ENCODE results near the gene FOXO6. TPM values are rescaled to one million over a fixed set of nuclear protein-coding genes. Genes with fewer than 3 reads are reported as not detected.

FOXO6 gene
- total and polyA plus RNA-seq, 2 experiments from 2014 or later, result not detected

GRCh38 chr1:41426201-41426890 is 65.1 kb downstream of the FOXO6 start:
- Histone ChIP-seq H3K9me3 (ENCODE audit: low read depth) (no peaks in the 10 kb centered on the region), H3K9ac (no peak overlapping the region), H3K36me3 (ENCODE audit: low read depth) (no peaks in the 10 kb centered on the region), H3K4me3 (no peak overlapping the region), H3K4me1 (ENCODE audit: insufficient read depth) (no peaks in the 10 kb centered on the region), H3K9me2 (ENCODE audit: insufficient read depth) (no peaks in the 10 kb centered on the region), H3K27ac (no peak overlapping the region), H4K20me1 (ENCODE audit: insufficient read depth) (no peaks in the 10 kb centered on the region), H3K27me3 (replicated peaks; ENCODE audit: insufficient read depth) (no peaks in the 10 kb centered on the region), H3K79me2 (ENCODE audit: insufficient read depth) (no peaks in the 10 kb centered on the region), H3K4me2 (ENCODE audit: unreplicated experiment) (no peak overlapping the region), H3F3A (ENCODE audit: insufficient read depth) (no peaks in the 10 kb centered on the region), H2AFZ (no peak overlapping the region)
- TF ChIP-seq EZH2phosphoT487 (IDR thresholded peaks at IDR 0.05; ENCODE audit: insufficient read depth, low read depth), result no peak
- no peak for TF ChIP-seq EZH2 (IDR thresholded peaks at IDR 0.05; ENCODE audit: insufficient read depth, poor library complexity, severe bottlenecking)
- WGBS, 2 experiments (ENCODE audit: low coverage in 1 of 2, low lambda C conversion rate in 2 of 2, missing lambda C conversion rate in 2 of 2), result 75 to 79% methylated on average over 13 of the region's 13 CpGs
- in situ Hi-C loops (cut with MboI), result no loop called here
- no peak for DNase-seq

- no peaks in the 10 kb centered on the region for H3K36me3 ChIP-seq (ENCODE audit: low read depth)
- WGBS, 2 experiments (ENCODE audit: low coverage in 1 of 2, low lambda C conversion rate in 2 of 2, missing lambda C conversion rate in 2 of 2), result 55 to 60% methylated on average over 18 to 19 of the region's 20 CpGs
- no peaks in the 10 kb centered on the region for H3K9me2 ChIP-seq (ENCODE audit: insufficient read depth)
- H3K4me3 ChIP-seq, result no peak overlapping the region
- in situ Hi-C loops (cut with MboI), result no loop called here
- no peak overlapping the region for H2AFZ ChIP-seq
- no peak for TF ChIP-seq EZH2 (IDR thresholded peaks at IDR 0.05; ENCODE audit: insufficient read depth, poor library complexity, severe bottlenecking)
- TF ChIP-seq EZH2phosphoT487 (IDR thresholded peaks at IDR 0.05; ENCODE audit: insufficient read depth, low read depth), result no peak
- no peaks in the 10 kb centered on the region for H3F3A ChIP-seq (ENCODE audit: insufficient read depth)
- no peak overlapping the region for H3K4me2 ChIP-seq (ENCODE audit: unreplicated experiment)
- H3K9me3 ChIP-seq (ENCODE audit: low read depth), result no peaks in the 10 kb centered on the region
- DNase-seq, result no peak
- H3K9ac ChIP-seq, result no peak overlapping the region
- H3K79me2 ChIP-seq (ENCODE audit: insufficient read depth), result no peaks in the 10 kb centered on the region
- no peaks in the 10 kb centered on the region for H4K20me1 ChIP-seq (ENCODE audit: insufficient read depth)
- H3K4me1 ChIP-seq (ENCODE audit: insufficient read depth), result peaks cover 4% of the 10 kb centered on the region
- H3K27ac ChIP-seq, result no peak overlapping the region
- H3K27me3 ChIP-seq (replicated peaks; ENCODE audit: insufficient read depth), result no peaks in the 10 kb centered on the region
Observed at GRCh38 chr1:41427122-41427913, 66.1 kb downstream of the FOXO6 start.

GRCh38 chr1:41427916-41428737 is 66.9 kb downstream of the FOXO6 start:
- peaks cover 11% of the 10 kb centered on the region for H3K4me1 ChIP-seq (ENCODE audit: insufficient read depth)
- 92 to 93% methylated on average over 11 of the region's 11 CpGs for WGBS, 2 experiments (ENCODE audit: low coverage in 1 of 2, low lambda C conversion rate in 2 of 2, missing lambda C conversion rate in 2 of 2)
- H3K27me3 ChIP-seq (replicated peaks; ENCODE audit: insufficient read depth), result no peaks in the 10 kb centered on the region
- H3K27ac ChIP-seq, result no peak overlapping the region
- in situ Hi-C loops (cut with MboI), result no loop called here
- no peak for DNase-seq
- H3K36me3 ChIP-seq (ENCODE audit: low read depth), result no peaks in the 10 kb centered on the region
- no peaks in the 10 kb centered on the region for H3K9me2 ChIP-seq (ENCODE audit: insufficient read depth)
- H2AFZ ChIP-seq, result no peak overlapping the region
- no peaks in the 10 kb centered on the region for H3K9me3 ChIP-seq (ENCODE audit: low read depth)
- TF ChIP-seq EZH2phosphoT487 (IDR thresholded peaks at IDR 0.05; ENCODE audit: insufficient read depth, low read depth) (no peak), EZH2 (IDR thresholded peaks at IDR 0.05; ENCODE audit: insufficient read depth, poor library complexity, severe bottlenecking) (no peak)
- no peaks in the 10 kb centered on the region for H3K79me2 ChIP-seq (ENCODE audit: insufficient read depth)
- H3K9ac ChIP-seq, result no peak overlapping the region
- no peak overlapping the region for H3K4me2 ChIP-seq (ENCODE audit: unreplicated experiment)
- no peaks in the 10 kb centered on the region for H4K20me1 ChIP-seq (ENCODE audit: insufficient read depth)
- H3F3A ChIP-seq (ENCODE audit: insufficient read depth), result no peaks in the 10 kb centered on the region
- H3K4me3 ChIP-seq, result no peak overlapping the region
